OCI-LY1 (cell line): ENCODE data around the gene MN1.

Experiments used
- H2AFZ ChIP-seq: fragments of 200-600 bp; sonication (generic), shearing (Covaris generic); 2 replicates; pipeline ENCODE4 v1.6.0; 2014; ENCODE audit warnings: antibody characterized with exemption, mild to moderate bottlenecking, low read length
- H3F3A ChIP-seq: fragments of 200-600 bp; sonication (generic), shearing (Covaris generic); 2 replicates; pipeline ENCODE4 v1.6.0; 2014; ENCODE audit warnings: mild to moderate bottlenecking, antibody characterized with exemption, low read length, moderate library complexity; ENCODE audit not compliant: insufficient read depth
- H3K27ac ChIP-seq: fragments of 200-600 bp; sonication (generic); 2 replicates; pipeline ENCODE4 v1.5.1; 2014; ENCODE audit warnings: low read length, mixed run types, mild to moderate bottlenecking, low read depth; ENCODE audit not compliant: poor library complexity, severe bottlenecking
- H3K27me3 ChIP-seq: fragments of 200-600 bp; sonication (generic); 2 replicates; pipeline ENCODE4 v1.6.0; 2014; ENCODE audit warnings: antibody characterized with exemption, mild to moderate bottlenecking, low read length, moderate library complexity; ENCODE audit not compliant: insufficient read depth
- H3K36me3 ChIP-seq: fragments of 200-600 bp; sonication (generic); 2 replicates; pipeline ENCODE4 v1.6.1; 2014; ENCODE audit warnings: mild to moderate bottlenecking, antibody characterized with exemption, low read length, moderate library complexity, mixed read lengths; ENCODE audit not compliant: insufficient read depth
- H3K4me1 ChIP-seq: fragments of 200-600 bp; sonication (generic); 2 replicates; pipeline ENCODE4 v1.5.1; 2014; ENCODE audit warnings: mild to moderate bottlenecking, low read length, moderate library complexity; ENCODE audit not compliant: insufficient read depth, severe bottlenecking
- H3K4me2 ChIP-seq: fragments of 200-600 bp; sonication (generic), shearing (Covaris generic); 2 replicates; pipeline ENCODE4 v1.6.1; 2014; ENCODE audit warnings: low read length
- H3K4me3 ChIP-seq: fragments of 200-600 bp; sonication (generic); 2 replicates; pipeline ENCODE4 v1.5.1; 2014; ENCODE audit warnings: low read length, low read depth, mild to moderate bottlenecking, mixed read lengths; ENCODE audit not compliant: poor library complexity, severe bottlenecking
- H3K79me2 ChIP-seq: fragments of 200-600 bp; shearing (Covaris generic); 2 replicates; pipeline ENCODE4 v1.6.1; 2016; ENCODE audit warnings: mixed run types, low read length, mixed read lengths; ENCODE audit not compliant: insufficient read depth
- H3K9ac ChIP-seq: fragments of 200-600 bp; sonication (generic), shearing (Covaris generic); 2 replicates; pipeline ENCODE4 v1.6.1; 2014; ENCODE audit warnings: mild to moderate bottlenecking, low read length, mixed read lengths
- H3K9me2 ChIP-seq: fragments of 200-600 bp; sonication (generic), shearing (Covaris generic); 2 replicates; pipeline ENCODE4 v1.6.1; 2014; ENCODE audit warnings: low read depth, mild to moderate bottlenecking, low read length, mixed read lengths
- H3K9me3 ChIP-seq: fragments of 200-600 bp; shearing (Covaris generic); 2 replicates; pipeline ENCODE4 v1.6.1; 2014; ENCODE audit warnings: low read length, mixed read lengths
- H4K20me1 ChIP-seq: fragments of 200-600 bp; sonication (generic), shearing (Covaris generic); 2 replicates; pipeline ENCODE4 v1.6.0; 2016; ENCODE audit warnings: mild to moderate bottlenecking, low read length; ENCODE audit not compliant: insufficient read depth
- EZH2 ChIP-seq: fragments of 200-600 bp; sonication (generic), shearing (Covaris generic); IDR thresholded peaks from 2 replicates; pipeline ENCODE4 v1.8.0; 2017; ENCODE audit warnings: borderline replicate concordance, mixed run types, mild to moderate bottlenecking, antibody characterized with exemption, low read length, moderate library complexity, mixed read lengths
- TF ChIP-seq, protein P1 (sequence below): fragments of 200-600 bp; sonication (generic), shearing (Covaris generic); IDR thresholded peaks from 2 replicates; pipeline ENCODE4 v1.5.1; 2017; ENCODE audit warnings: mild to moderate bottlenecking, antibody characterized with exemption, low read length, moderate library complexity, mixed read lengths

MN1 gene

DNA sequence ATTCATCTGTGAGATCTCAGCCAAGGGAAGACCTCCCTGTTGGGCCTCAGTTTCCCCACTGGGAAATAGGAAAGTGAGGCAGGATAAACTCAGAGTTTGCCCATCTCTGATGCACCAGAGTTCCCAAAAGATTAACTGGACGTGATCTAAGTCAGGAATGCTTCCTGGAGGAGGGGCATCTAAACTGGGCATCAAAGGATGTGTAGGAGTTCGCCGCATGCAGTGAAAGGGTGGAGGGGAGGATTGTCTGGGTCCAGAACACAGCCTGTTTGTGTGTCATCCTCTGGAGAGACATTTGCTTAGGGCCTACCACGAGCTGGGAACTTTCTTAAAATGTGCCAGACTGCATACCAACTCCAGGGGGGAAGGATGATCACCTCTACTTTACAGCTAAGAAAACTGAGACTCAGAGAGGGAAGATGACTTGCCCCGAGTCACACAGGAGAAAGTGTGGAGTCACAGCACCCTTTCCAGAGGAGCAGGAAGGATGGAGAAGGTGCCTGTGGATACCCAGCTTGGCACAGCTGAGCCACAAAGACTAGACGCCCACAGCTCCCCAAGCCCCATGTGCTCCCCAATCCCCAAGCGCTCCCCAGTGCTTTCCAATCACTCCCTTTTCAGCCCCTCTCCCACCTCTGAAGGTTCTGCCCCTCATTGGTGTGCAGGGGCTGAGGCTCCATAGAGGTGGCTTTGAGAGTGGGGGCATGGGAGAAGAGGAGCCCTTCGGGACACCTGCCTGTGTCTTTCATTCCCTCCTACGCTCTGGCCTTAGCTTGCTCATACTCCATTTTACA is 50.1 kb downstream of the MN1 start:
- Histone ChIP-seq H3K9me2 (no peaks in the 10 kb centered on the region), H3K4me2 (no peak overlapping the region), H3K9me3 (no peaks in the 10 kb centered on the region), H3K4me1 (no peaks in the 10 kb centered on the region), H4K20me1 (no peaks in the 10 kb centered on the region), H3K9ac (no peak overlapping the region), H2AFZ (no peak overlapping the region), H3K36me3 (no peaks in the 10 kb centered on the region), H3K27ac (no peak overlapping the region), H3K27me3 (no peaks in the 10 kb centered on the region), H3K4me3 (no peak overlapping the region), H3K79me2 (no peaks in the 10 kb centered on the region), H3F3A (no peaks in the 10 kb centered on the region)
- no peak for TF ChIP-seq EZH2
- TF ChIP-seq, protein P1, sequence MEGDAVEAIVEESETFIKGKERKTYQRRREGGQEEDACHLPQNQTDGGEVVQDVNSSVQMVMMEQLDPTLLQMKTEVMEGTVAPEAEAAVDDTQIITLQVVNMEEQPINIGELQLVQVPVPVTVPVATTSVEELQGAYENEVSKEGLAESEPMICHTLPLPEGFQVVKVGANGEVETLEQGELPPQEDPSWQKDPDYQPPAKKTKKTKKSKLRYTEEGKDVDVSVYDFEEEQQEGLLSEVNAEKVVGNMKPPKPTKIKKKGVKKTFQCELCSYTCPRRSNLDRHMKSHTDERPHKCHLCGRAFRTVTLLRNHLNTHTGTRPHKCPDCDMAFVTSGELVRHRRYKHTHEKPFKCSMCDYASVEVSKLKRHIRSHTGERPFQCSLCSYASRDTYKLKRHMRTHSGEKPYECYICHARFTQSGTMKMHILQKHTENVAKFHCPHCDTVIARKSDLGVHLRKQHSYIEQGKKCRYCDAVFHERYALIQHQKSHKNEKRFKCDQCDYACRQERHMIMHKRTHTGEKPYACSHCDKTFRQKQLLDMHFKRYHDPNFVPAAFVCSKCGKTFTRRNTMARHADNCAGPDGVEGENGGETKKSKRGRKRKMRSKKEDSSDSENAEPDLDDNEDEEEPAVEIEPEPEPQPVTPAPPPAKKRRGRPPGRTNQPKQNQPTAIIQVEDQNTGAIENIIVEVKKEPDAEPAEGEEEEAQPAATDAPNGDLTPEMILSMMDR: no peak

DNA sequence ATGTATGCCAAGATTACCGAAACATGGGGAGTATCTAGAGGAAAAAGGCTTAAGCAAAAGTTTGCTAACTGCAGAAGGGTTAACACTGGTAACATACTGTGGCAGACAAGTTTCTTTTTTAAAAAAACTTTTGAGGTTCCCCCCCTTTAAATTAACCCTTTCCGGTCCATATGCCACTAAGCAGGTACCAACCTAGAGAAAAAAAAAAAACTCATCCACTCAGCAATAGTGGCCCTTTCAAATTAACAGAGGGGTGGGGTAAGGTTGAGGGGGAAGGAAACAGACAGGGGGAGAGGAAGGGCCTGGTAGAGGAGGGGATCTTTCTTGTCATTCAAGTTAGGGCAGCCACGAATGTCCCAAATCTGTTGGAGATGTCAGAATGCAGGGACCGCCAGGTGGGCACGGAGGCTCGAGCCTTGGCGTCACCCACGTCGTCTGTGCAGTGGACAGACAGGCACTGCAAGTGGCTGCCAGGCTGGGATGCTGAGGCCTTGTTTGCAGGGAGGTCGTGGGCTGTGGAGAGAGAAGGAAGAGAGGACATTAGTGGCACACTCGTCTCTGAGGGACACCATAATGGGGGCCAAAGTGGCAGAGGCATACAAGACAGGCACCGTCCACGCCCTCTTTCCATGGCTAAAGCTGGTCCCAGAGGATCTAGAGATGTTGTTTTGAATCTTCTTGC is 50.8 kb downstream of the MN1 start:
- Histone ChIP-seq H3K27me3 (no peaks in the 10 kb centered on the region), H3K36me3 (no peaks in the 10 kb centered on the region), H4K20me1 (no peaks in the 10 kb centered on the region), H3K4me2 (no peak overlapping the region), H3K4me3 (no peak overlapping the region), H3K27ac (no peak overlapping the region), H3K79me2 (no peaks in the 10 kb centered on the region), H3F3A (no peaks in the 10 kb centered on the region), H3K9ac (no peak overlapping the region), H3K9me2 (no peaks in the 10 kb centered on the region), H3K9me3 (no peaks in the 10 kb centered on the region), H2AFZ (no peak overlapping the region), H3K4me1 (no peaks in the 10 kb centered on the region)
- TF ChIP-seq EZH2: no peak
- TF ChIP-seq, protein P1: no peak

DNA sequence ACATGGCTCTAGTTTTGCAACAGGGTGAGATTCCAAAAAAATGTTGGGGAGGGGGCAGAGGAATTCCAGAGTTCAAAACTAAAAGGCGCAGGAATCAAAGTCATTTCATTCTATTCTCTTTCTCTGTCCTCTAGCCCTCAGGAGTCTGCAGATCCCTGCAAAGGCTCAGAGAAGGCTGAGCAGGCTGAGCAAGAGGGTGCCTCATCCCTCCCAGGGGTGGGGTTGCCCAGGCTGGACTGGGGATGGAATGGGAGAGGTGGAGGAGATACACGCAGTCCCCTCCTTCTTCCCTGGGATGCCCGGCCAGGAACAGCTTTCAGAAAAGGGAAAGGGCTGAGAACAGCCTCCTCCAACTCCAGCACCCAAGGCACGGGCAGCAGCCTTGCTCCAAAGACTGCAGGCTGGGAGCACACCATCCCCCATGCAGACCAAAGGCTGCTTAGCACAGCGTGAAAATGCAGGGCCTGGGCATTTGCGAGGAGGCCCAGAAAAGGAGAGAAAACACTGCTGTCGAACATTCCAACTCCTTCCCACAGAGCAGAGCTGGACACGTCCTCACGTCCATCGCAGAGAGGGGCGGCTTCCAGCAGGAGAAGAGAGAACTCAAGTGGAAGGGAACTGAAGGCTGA is 51.8 kb downstream of the MN1 start:
- H3K36me3 ChIP-seq: no peaks in the 10 kb centered on the region
- no peaks in the 10 kb centered on the region for H3K9me3 ChIP-seq
- H3K27me3 ChIP-seq: no peaks in the 10 kb centered on the region
- TF ChIP-seq, protein P1: no peak
- no peak for TF ChIP-seq EZH2
- no peaks in the 10 kb centered on the region for H3K79me2 ChIP-seq
- H3F3A ChIP-seq: no peaks in the 10 kb centered on the region
- no peaks in the 10 kb centered on the region for H3K9me2 ChIP-seq
- H3K4me2 ChIP-seq: no peak overlapping the region
- no peaks in the 10 kb centered on the region for H3K4me1 ChIP-seq
- no peaks in the 10 kb centered on the region for H4K20me1 ChIP-seq
- H3K27ac ChIP-seq: no peak overlapping the region
- H3K9ac ChIP-seq: no peak overlapping the region
- no peak overlapping the region for H2AFZ ChIP-seq
- no peak overlapping the region for H3K4me3 ChIP-seq
